Muscle of leg (tissue), 11 donors: ENCODE data around the gene HLCS. TPM values are rescaled to one million over a fixed set of nuclear protein-coding genes. Genes with fewer than 3 reads are reported as not detected.

Source experiments
- DNase-seq: peaks from one replicate; pipeline ENCODE4 v3.0.0; 2013
- H3K27ac ChIP-seq: one replicate; pipeline ENCODE4 v1.5.1; 2013; ENCODE audit warnings: mild to moderate bottlenecking, low read length, control low read depth
- H3K27me3 ChIP-seq: one replicate; pipeline ENCODE4 v1.6.1; 2013; ENCODE audit warnings: low read length; ENCODE audit not compliant: control insufficient read depth, insufficient read depth
- H3K36me3 ChIP-seq: one replicate; pipeline ENCODE4 v1.6.1; 2013; ENCODE audit warnings: low read length; ENCODE audit not compliant: control insufficient read depth, insufficient read depth
- H3K4me1 ChIP-seq: one replicate; pipeline ENCODE4 v1.6.1; 2013; ENCODE audit warnings: low read length; ENCODE audit not compliant: control insufficient read depth, insufficient read depth
- H3K4me3 ChIP-seq: one replicate; pipeline ENCODE4 v1.5.1; 2013; ENCODE audit warnings: low read length, control low read depth
- H3K9me3 ChIP-seq: replicated peaks from 2 replicates; pipeline ENCODE4 v1.6.1; 2013; ENCODE audit warnings: low read depth, low read length; ENCODE audit not compliant: control insufficient read depth
- WGBS: methylation state at CpG from one replicate; pipeline ENCODE4 v1.1.5; 2013; ENCODE audit warnings: missing lambda C conversion rate; ENCODE audit not compliant: insufficient coverage; 5-methylcytosine and 5-hydroxymethylcytosine counted together
- polyA plus RNA-seq, 8 donors: library from polyadenylated mRNA; unstranded; fragments of 120-200 nt; gene quantifications; one replicate each; pipeline versions ENCODE4 v1.2.1 to v1.2.3, GENCODE V29; 2013; ENCODE audit warnings: inconsistent platforms in 1 of 8, low replicate concordance in 1 of 8; ENCODE audit not compliant: insufficient read length in 8 of 8, insufficient read depth in 1 of 8
- total RNA-seq: library from RNA; stranded (reverse); fragments of 120-200 nt; gene quantifications from one replicate; pipeline ENCODE4 v1.2.4, GENCODE V29; 2013

HLCS gene
- total and polyA plus RNA-seq, 9 donors, result 8.4 to 13.4 (median 12.9) TPM

DNA sequence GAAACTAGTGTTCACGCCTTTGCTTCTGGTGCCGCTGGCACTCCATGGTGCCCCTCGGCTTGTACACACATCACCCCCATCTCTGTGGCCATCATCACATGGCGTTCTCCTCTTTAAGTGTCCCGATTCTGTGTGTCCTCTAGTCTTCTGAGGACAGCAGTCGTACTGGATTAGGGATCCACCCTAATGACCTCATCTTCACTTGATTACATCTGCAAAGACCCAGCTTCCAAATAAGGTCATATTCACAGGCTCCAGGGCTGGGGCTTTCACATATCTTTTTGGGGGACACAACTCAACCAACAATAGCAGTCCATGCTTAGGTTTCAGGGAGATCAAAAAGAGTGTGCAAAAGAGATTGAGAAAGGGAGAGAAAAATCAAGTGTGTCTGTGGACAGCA is 64.9 kb downstream of the HLCS start:
- 88% methylated on average over 6 of the region's 6 CpGs for WGBS

DNA sequence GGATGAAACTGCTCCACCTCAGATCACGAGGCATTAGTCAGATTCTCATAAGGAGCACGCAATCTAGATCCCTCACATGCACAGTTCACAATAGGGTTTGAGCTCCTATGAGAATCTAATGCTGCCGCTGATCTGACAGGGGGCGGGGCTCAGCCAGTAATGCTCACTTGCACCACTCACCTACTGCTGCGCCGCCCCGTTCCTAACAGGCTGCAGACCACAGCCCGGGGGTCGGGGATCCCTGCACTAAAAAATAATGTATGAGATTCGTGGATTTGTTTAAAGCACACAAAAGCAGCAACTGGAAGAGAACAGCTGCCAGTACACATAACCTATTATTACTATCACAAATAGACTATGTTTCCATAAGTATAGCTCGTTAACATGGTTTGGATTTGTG is 72.9 kb downstream of the HLCS start:
- DNase-seq, result no peak
- Histone ChIP-seq H3K36me3 (peaks cover 13% of the 10 kb centered on the region), H3K9me3 (no peaks in the 10 kb centered on the region), H3K27me3 (no peaks in the 10 kb centered on the region), H3K27ac (no peak overlapping the region), H3K4me3 (no peak overlapping the region), H3K4me1 (no peaks in the 10 kb centered on the region)
- WGBS, result 100% methylated on average over 2 of the region's 11 CpGs

More for the DNA sequence above, 64.9 kb downstream of the HLCS start:
- DNase-seq, result no peak
- peaks cover 3% of the 10 kb centered on the region for H3K36me3 ChIP-seq
- H3K27me3 ChIP-seq, result no peaks in the 10 kb centered on the region
- no peak overlapping the region for H3K4me3 ChIP-seq
- H3K4me1 ChIP-seq, result no peaks in the 10 kb centered on the region
- H3K9me3 ChIP-seq, result no peaks in the 10 kb centered on the region
- H3K27ac ChIP-seq, result no peak overlapping the region

DNA sequence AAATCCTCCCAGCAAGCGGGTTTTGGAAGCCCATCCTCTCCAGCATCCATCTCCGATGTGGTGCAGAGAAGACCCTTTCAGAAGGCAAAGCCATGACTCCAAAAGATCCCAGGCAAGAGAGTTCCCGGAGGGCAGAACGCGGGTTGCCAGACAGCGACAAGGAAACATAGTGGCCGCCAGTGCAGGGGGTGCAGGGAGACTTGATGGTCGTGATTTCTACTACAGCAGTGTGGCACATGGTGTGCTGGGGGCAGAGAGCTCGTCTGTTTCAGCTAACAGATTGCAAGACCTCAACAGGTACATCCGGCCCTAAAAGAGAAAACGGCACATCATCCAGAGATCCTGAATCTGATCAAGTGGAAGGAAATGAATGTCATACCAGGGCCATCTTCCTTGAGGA is 74.3 kb downstream of the HLCS start:
- Histone ChIP-seq H3K9me3 (no peaks in the 10 kb centered on the region), H3K36me3 (peaks cover 13% of the 10 kb centered on the region), H3K27me3 (no peaks in the 10 kb centered on the region), H3K27ac (no peak overlapping the region), H3K4me1 (no peaks in the 10 kb centered on the region), H3K4me3 (no peak overlapping the region)
- 90% methylated on average over 10 of the region's 11 CpGs for WGBS
- no peak for DNase-seq

DNA sequence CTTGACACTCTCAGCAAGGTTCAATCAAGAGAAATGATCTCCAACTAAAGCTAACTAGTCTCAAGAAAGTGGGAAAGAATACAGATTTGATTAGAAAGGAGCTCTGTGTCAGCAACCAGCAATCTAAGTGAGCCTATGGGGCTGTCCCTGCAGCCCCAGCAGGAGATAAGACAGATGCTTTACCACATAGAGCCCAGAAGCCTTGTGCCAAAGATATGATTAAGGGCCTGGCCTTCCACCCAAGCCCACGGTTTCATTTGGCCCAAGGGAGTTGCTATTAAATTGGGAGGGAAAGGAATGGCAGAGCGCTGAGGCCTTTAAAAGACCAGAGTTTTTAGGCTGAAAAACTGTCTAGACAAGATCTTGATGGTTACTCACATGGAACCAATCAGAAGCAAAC is 74.8 kb downstream of the HLCS start:
- Histone ChIP-seq H3K4me1 (no peaks in the 10 kb centered on the region), H3K27me3 (no peaks in the 10 kb centered on the region), H3K27ac (no peak overlapping the region), H3K4me3 (no peak overlapping the region), H3K36me3 (peaks cover 11% of the 10 kb centered on the region), H3K9me3 (no peaks in the 10 kb centered on the region)
- no CpG with 5 or more reads among the region's 2 CpGs for WGBS
- DNase-seq, result no peak

DNA sequence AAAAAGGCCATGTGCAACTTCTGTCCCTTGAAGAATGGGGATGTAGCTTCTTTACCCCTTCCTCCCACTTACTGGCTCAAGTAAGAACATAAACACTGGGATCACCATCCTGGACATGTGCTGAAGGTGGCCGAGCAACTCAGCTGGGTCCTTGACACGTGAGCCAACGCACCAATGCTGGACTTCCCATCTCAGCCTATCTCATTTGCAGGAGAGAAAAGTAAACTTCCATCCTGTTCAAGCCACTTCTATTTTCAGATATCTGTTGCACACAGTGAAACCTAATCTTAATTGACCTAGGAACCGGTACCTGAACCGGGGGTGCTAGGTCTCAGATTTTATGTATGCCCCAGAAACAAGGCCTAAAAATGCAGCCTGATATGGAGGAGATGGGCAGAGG is 75.3 kb downstream of the HLCS start:
- Histone ChIP-seq H3K27me3 (no peaks in the 10 kb centered on the region), H3K4me3 (no peak overlapping the region), H3K27ac (no peak overlapping the region), H3K4me1 (no peaks in the 10 kb centered on the region), H3K9me3 (no peaks in the 10 kb centered on the region), H3K36me3 (peaks cover 9% of the 10 kb centered on the region)
- no peak for DNase-seq
- 97% methylated on average over 4 of the region's 5 CpGs for WGBS

DNA sequence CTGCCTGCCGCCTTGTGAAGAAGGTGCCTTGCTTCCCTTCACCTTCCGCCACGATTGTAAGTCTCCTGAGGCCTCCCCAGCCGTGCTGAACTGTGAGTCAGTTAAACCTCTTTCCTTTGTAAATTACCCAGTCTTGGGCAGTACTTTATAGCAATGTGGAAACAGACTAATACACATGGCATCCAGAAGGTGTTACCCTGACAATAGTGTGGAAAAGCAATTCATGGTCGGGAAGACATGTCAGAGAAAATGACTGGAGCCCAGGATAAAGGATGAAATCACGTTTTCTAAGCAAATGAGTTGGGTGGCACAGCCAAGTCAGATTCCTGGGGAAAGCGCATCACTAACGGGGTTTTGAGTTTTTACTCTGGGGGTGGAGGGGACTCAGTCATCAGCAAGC is 76.4 kb downstream of the HLCS start:
- 87% methylated on average over 7 of the region's 8 CpGs for WGBS
- H3K4me1 ChIP-seq, result no peaks in the 10 kb centered on the region
- H3K9me3 ChIP-seq, result no peaks in the 10 kb centered on the region
- no peaks in the 10 kb centered on the region for H3K27me3 ChIP-seq
- H3K36me3 ChIP-seq, result peaks cover 9% of the 10 kb centered on the region
- no peak overlapping the region for H3K4me3 ChIP-seq
- no peak for DNase-seq
- H3K27ac ChIP-seq, result no peak overlapping the region

DNA sequence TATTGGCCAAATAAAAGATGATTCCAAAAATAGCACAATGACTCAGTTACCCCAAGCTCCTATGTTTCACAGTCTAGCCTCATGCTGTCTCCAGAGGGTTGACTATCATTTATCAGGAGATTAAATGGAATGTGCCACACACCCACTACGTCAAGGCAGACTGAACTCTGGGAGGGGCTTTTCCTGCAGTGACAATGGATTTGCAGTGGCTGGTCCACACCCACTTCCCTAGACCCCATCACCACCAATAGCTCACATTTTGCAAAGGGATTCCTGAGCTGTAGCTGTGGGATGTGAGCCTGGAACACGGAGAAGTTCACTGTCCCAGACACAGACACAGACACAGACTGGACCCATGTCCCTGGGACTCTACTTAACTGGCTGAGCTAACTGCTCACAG is 77.1 kb downstream of the HLCS start:
- H3K4me1 ChIP-seq, result no peaks in the 10 kb centered on the region
- no peaks in the 10 kb centered on the region for H3K27me3 ChIP-seq
- H3K36me3 ChIP-seq, result peaks cover 8% of the 10 kb centered on the region
- H3K27ac ChIP-seq, result no peak overlapping the region
- no peak overlapping the region for H3K4me3 ChIP-seq
- peaks cover 3% of the 10 kb centered on the region for H3K9me3 ChIP-seq
- no peak for DNase-seq
- WGBS, result no CpG with 5 or more reads among the region's 2 CpGs

DNA sequence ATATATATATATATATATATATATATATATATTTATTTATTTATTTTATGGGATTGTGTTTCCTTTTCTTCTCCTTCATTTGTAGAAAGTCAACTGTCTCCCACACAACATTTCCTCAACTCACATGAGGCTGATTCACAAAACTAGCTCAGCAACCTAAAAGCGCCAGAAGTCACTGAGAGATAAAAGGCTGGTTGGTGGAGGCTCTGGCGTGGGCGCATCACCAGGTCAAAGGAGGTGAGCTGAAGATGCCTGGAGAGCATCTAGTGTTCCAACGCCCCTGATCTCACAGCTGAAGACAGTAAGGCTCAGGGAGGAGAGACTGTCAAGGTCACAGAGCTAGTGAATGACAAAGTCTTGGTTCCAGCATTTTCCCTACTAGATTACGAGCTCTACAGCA is 78.0 kb downstream of the HLCS start:
- no peak for DNase-seq
- Histone ChIP-seq H3K9me3 (peaks cover 12% of the 10 kb centered on the region), H3K4me1 (no peaks in the 10 kb centered on the region), H3K4me3 (no peak overlapping the region), H3K36me3 (peaks cover 7% of the 10 kb centered on the region), H3K27ac (no peak overlapping the region), H3K27me3 (no peaks in the 10 kb centered on the region)
- WGBS, result 60% methylated on average over 3 of the region's 5 CpGs

DNA sequence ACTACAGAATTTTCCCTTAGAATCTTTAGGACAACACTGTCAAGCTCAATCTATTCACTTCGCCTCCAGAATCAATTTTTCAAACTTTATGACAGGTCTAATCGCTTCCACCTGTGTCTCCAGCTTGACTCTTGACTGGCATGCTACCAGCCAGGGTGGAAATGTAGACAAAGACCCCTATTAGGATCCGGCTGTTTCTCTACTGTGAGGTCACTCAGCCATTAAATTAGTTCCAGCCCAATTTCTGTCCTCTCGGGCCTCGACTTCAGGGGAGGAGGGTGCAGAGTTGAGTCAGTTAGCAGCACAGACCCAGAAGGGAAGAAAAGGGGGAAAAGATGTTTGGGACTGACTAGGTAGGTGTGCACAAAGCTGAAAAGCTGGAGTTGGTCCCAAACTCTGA is 78.5 kb downstream of the HLCS start:
- Histone ChIP-seq H3K4me1 (no peaks in the 10 kb centered on the region), H3K27me3 (no peaks in the 10 kb centered on the region), H3K4me3 (no peak overlapping the region), H3K36me3 (peaks cover 7% of the 10 kb centered on the region), H3K9me3 (peaks cover 13% of the 10 kb centered on the region), H3K27ac (no peak overlapping the region)
- DNase-seq, result no peak
- 34% methylated on average over 4 of the region's 5 CpGs for WGBS

DNA sequence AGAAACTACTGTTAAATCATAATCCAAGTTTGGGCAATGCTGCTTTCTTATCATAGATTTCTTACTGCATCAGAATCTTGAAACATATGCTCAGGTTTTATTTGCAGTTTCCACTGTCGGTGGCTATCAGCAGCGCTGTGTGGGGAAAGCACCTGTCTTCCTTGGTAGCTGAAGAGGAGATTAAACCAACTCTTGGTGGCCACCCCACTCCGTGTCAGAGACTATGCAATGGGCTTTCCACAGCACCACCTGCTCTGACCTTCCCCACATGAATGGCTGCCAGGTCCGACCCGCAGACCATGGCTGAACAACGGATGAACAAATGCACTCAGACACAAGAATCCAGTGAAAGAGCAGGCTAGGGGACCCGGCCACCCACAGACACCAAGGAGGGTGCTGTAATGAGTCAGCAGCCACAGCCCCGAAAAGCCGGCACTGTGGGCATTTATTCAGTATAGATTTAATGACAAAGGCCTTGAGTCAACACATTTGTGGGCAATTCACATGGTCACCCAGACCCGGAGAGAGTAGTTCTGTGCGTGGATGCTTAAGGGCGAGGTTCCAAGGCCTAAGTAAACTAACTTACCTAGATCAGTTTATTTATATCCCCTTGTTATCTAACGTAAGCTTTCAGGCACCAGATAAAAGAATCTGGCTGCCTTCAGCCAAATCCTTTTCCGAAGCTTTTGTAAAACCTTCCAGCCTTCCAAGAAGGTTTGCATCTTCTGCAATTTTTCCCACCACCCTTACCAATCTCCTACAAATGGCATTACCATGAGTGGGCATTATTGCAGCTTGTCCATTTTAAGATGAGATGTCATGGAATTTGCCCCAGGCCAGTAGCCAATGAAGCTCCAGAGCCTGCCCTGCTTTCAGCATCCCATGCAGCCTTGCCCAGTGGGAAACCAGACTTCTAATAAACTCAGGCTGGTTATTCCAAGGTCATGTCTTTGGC is 82.7 kb downstream of the HLCS start:
- Histone ChIP-seq H3K27me3 (no peaks in the 10 kb centered on the region), H3K27ac (no peak overlapping the region), H3K36me3 (no peaks in the 10 kb centered on the region), H3K9me3 (peaks cover 13% of the 10 kb centered on the region), H3K4me1 (peaks cover 7% of the 10 kb centered on the region), H3K4me3 (no peak overlapping the region)
- WGBS, result 94% methylated on average over 8 of the region's 14 CpGs
- no peak for DNase-seq
